GM19468 (cell line): ENCODE measurements around the gene BCAS1.
A peak's percentile ranks its signal among the peaks of the same experiment; 100 is the strongest.

Source experiments
- ATAC-seq: cut with Tn5 transposase; IDR thresholded peaks from one replicate; pipeline ENCODE4 v1.9.1; 2021; ENCODE audit warnings: mild to moderate bottlenecking, moderate library complexity, moderate number of reproducible peaks; ENCODE audit not compliant: unreplicated experiment; ENCODE audit errors: extremely low read depth

BCAS1 gene

GRCh38 chr20:54078296-54078984 lies 8.0 kb upstream of the BCAS1 start:
- ATAC-seq, result no peak

GRCh38 chr20:54076259-54076658 lies 5.9 kb upstream of the BCAS1 start:
- ATAC-seq, result no peak

GRCh38 chr20:54075322-54075721 lies 4.9 kb upstream of the BCAS1 start:
- ATAC-seq, result no peak

GRCh38 chr20:54074511-54074910 lies 4.1 kb upstream of the BCAS1 start:
- no peak for ATAC-seq

- ATAC-seq, result no peak
These were observed 2.9 kb upstream of the BCAS1 start for GRCh38 chr20:54073288-54073687.

- ATAC-seq, result no peak
These were observed 858 bp downstream of the BCAS1 start for GRCh38 chr20:54069501-54069971.

- no peak for ATAC-seq
These were observed 1.4 kb downstream of the BCAS1 start for GRCh38 chr20:54068966-54069365.

GRCh38 chr20:54068495-54068894 lies 1.9 kb downstream of the BCAS1 start:
- no peak for ATAC-seq

GRCh38 chr20:54067606-54068174 lies 2.7 kb downstream of the BCAS1 start:
- ATAC-seq, result peak; percentile 21

GRCh38 chr20:54065601-54066038 lies 4.8 kb downstream of the BCAS1 start:
- ATAC-seq, result no peak

GRCh38 chr20:54064939-54065338 lies 5.5 kb downstream of the BCAS1 start:
- no peak for ATAC-seq

GRCh38 chr20:54063992-54064676 lies 6.3 kb downstream of the BCAS1 start:
- peak; percentile 27 for ATAC-seq

GRCh38 chr20:54063580-54063979 lies 6.8 kb downstream of the BCAS1 start:
- no peak for ATAC-seq

- peak; percentile 15 for ATAC-seq
These were observed 7.5 kb downstream of the BCAS1 start for GRCh38 chr20:54062812-54063280.

- ATAC-seq, result no peak
These were observed 9.1 kb downstream of the BCAS1 start for GRCh38 chr20:54061101-54061881.

GRCh38 chr20:54059691-54060364 lies 10.6 kb downstream of the BCAS1 start:
- no peak for ATAC-seq

GRCh38 chr20:54058420-54059139 lies 11.8 kb downstream of the BCAS1 start:
- ATAC-seq, result peak; percentile 22

GRCh38 chr20:54056762-54057639 lies 13.4 kb downstream of the BCAS1 start:
- no peak for ATAC-seq
